Retinal pigment epithelial cell (primary cell): ENCODE data around the gene ISYNA1.

Source experiments
- DNase-seq: peaks from one replicate; pipeline ENCODE4 v3.0.0-alpha.2; 2010; ENCODE audit warnings: low read depth
- H3K4me3 ChIP-seq: 2 replicates; pipeline ENCODE4 v1.5.1; 2011; ENCODE audit warnings: mild to moderate bottlenecking, low read length, control low read depth, moderate library complexity
- CTCF ChIP-seq: conservative IDR thresholded peaks from 2 replicates; pipeline ENCODE4 v1.5.1; 2011; ENCODE audit warnings: low read depth, low read length, control low read depth, inconsistent platforms

The ISYNA1 gene

DNA sequence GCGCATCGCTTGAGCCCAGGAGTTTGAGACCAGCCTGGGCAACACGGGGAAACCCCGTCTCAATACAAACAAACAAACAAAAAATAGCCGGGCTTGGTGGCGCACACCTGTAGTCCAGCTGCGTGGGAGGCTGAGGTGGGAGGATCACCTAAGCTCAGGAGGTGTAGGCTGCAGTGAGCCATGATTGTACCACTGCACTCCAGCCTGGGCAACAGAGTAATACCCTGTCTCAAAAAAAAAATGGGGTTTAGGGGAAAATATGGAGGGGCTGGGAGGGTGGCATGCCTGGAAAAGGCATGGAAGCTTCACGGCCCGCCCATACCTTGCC, 1.9 kb upstream of the ISYNA1 start:
- DNase-seq: no peak
- TF ChIP-seq CTCF: no peak
- H3K4me3 ChIP-seq: no peak overlapping the region

GRCh38 chr19:18439025-18439909, 1.3 kb upstream of the ISYNA1 start:
- peak; percentile 93 for DNase-seq
- H3K4me3 ChIP-seq: no peak overlapping the region
- peak; percentile 52 for TF ChIP-seq CTCF

DNA sequence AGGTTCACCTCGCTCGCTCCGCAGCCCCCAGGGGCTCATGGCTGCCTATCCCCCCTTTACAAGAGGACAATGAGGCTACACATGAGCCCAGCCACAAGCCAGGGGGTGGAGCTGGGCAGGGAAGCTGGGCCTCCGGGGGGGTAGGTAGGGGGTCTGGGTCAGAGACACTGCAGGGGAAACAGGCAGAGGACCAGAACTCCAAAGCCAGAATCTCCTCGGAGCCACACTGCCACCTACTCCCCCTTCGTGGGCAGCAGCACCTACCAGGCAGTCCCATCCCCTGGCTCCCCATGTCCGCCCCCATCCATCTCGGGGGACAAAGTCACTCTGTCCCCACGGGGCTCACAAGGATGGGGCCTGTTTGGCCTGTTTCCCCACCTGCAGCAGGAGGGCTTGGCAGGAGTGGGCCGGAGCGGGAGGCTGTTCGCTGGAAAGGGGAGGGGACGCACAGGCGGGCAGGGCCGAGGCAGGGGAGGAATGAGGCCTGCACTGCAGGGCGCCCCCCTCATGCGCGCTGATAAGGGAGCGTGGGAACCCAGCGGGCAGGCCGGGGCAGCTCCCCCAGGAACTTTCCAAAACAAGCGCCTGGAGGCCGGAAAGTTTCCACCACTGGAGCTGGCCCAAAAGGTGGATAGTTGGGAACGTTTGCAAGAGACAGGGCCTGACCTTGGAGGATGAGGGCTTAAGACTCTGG, 545 bp upstream of the ISYNA1 start:
- TF ChIP-seq CTCF: no peak
- H3K4me3 ChIP-seq: peak overlapping the region; percentile 25
- DNase-seq: no peak

DNA sequence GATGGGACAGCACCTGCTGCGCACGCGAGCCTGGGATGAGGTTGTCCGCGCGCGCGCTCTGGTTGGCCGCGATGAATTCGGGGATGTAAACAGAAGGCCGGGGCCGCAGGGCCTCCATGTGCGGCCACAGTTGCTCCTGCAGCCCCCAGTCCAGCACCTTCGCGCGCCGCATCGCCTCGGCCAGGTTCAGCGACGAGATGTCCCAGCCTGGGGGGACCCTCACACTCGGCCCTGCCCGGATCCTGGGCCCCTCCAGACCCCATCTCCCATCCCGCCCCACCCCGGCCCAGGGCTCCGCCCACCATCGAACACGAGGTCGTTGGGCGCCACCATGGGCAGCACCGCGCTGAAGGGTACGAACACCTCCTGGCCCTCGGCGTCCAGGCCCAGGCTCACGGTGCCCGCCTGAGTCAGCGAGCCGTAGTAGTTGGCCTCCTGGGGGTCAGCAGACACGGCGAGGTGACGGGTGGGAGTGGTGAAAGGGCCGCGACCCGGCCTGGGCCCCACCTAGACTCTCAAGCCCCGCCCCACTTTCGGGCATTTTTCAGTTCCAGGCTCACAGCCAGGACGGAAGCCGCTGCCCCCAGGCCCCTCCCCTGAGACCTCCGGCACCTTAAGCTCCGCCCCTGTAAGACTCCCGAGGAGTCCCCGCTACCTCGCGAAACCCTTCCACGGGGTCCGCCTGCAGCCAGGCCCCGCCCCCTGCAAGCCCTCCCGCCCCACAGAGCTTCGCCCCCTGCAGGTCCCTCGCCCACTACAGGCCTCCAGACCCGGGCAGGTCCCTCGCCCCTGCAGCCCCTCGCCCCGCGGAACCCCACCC, 1.1 kb downstream of the ISYNA1 start:
- peak overlapping the region; percentile 67 for H3K4me3 ChIP-seq
- peak; percentile 76 for DNase-seq
- no peak for TF ChIP-seq CTCF

- no peak for DNase-seq
- no peak for TF ChIP-seq CTCF
- peak overlapping the region; percentile 67 for H3K4me3 ChIP-seq
These were observed 1.9 kb downstream of the ISYNA1 start for GRCh38 chr19:18435842-18436670.

GRCh38 chr19:18435178-18435841, 2.6 kb downstream of the ISYNA1 start:
- no peak for DNase-seq
- no peak overlapping the region for H3K4me3 ChIP-seq
- TF ChIP-seq CTCF: no peak
